GM23338 (cell line): ENCODE data around the gene SIL1.

Source experiments
- CREB1 ChIP-seq: fragments of 250-450 bp; sonication (Bioruptor Pico); IDR thresholded peaks from 2 replicates; pipeline ENCODE4 v1.5.0; 2020; ENCODE audit warnings: low read depth, mild to moderate bottlenecking, moderate library complexity
- EZH2 ChIP-seq: fragments of 200-600 bp; sonication (generic); IDR thresholded peaks from one replicate; pipeline ENCODE4 v1.8.0; 2017; ENCODE audit warnings: antibody characterized with exemption, mild to moderate bottlenecking, low read depth; ENCODE audit not compliant: unreplicated experiment
- EZH2phosphoT487 ChIP-seq: fragments of 200-600 bp; sonication (generic); IDR thresholded peaks from one replicate; pipeline ENCODE4 v1.8.1; 2018; ENCODE audit warnings: antibody characterized with exemption; ENCODE audit not compliant: unreplicated experiment
- JUNB ChIP-seq: IDR thresholded peaks from one replicate; pipeline ENCODE4 v1.6.1; 2016; ENCODE audit warnings: antibody characterized with exemption; ENCODE audit not compliant: unreplicated experiment
- NANOG ChIP-seq: IDR thresholded peaks from 2 replicates; pipeline ENCODE4 v1.6.1; 2016; ENCODE audit warnings: antibody characterized with exemption, borderline replicate concordance
- POLR2AphosphoS5 ChIP-seq: IDR thresholded peaks from 2 replicates; pipeline ENCODE4 v1.6.1; 2016; ENCODE audit warnings: antibody characterized with exemption, low read depth
- STAT1 ChIP-seq: IDR thresholded peaks from one replicate; pipeline ENCODE4 v1.6.1; 2016; ENCODE audit warnings: antibody characterized with exemption; ENCODE audit not compliant: unreplicated experiment
- ZNF114 ChIP-seq: fragments of 250-450 bp; sonication (Bioruptor Pico); IDR thresholded peaks from 2 replicates; pipeline ENCODE4 v1.5.0; 2020; ENCODE audit warnings: mild to moderate bottlenecking, moderate library complexity
- ZNF331 ChIP-seq: fragments of 250-450 bp; sonication (Bioruptor Pico); IDR thresholded peaks from 2 replicates; pipeline ENCODE4 v1.5.0; 2020; ENCODE audit warnings: low read depth, mild to moderate bottlenecking, moderate library complexity
- TF ChIP-seq, protein P1 (sequence below), 2 experiments: fragments of 200-600 bp in 1 of 2; sonication (generic) in 1 of 2; conservative IDR thresholded peaks; 2 replicates each; pipeline versions ENCODE4 v1.5.1 to v1.6.1; 2016 to 2017; ENCODE audit warnings: antibody characterized with exemption in 2 of 2, low read depth in 2 of 2, mild to moderate bottlenecking in 2 of 2, moderate library complexity in 1 of 2
- TF ChIP-seq, protein P2 (sequence below): IDR thresholded peaks from one replicate; pipeline ENCODE4 v1.6.1; 2018; ENCODE audit warnings: antibody characterized with exemption; ENCODE audit not compliant: unreplicated experiment
- TF ChIP-seq, protein P3 (sequence below): IDR thresholded peaks from 2 replicates; pipeline ENCODE4 v1.6.1; 2016; ENCODE audit warnings: antibody characterized with exemption
- TF ChIP-seq, protein P4 (sequence below): fragments of 250-450 bp; sonication (Bioruptor Pico); IDR thresholded peaks from 2 replicates; pipeline ENCODE4 v1.5.0; 2020; ENCODE audit warnings: mild to moderate bottlenecking, moderate library complexity

DNA sequence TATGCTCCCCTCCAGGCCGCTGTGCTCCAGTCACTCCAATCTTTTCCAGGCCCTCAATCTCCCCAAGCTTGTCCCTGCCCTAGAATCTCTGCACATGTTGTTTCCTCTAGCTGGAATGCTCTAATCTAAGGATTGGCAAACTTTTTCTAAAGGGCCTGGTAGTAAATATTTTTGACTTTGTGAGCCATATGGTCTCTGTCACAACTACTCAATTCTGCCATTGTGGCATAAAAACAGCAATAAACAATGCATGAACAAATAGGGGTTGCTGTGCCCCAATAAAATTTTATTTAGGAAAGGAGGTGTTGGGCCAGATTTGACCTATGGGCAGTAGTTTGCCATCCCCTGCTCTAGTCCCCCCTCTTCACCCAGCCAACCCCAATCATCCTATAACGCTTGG lies 172.5 kb downstream of the SIL1 start:
- TF ChIP-seq, protein P1, sequence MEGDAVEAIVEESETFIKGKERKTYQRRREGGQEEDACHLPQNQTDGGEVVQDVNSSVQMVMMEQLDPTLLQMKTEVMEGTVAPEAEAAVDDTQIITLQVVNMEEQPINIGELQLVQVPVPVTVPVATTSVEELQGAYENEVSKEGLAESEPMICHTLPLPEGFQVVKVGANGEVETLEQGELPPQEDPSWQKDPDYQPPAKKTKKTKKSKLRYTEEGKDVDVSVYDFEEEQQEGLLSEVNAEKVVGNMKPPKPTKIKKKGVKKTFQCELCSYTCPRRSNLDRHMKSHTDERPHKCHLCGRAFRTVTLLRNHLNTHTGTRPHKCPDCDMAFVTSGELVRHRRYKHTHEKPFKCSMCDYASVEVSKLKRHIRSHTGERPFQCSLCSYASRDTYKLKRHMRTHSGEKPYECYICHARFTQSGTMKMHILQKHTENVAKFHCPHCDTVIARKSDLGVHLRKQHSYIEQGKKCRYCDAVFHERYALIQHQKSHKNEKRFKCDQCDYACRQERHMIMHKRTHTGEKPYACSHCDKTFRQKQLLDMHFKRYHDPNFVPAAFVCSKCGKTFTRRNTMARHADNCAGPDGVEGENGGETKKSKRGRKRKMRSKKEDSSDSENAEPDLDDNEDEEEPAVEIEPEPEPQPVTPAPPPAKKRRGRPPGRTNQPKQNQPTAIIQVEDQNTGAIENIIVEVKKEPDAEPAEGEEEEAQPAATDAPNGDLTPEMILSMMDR (conservative IDR thresholded peaks at IDR 0.05; ENCODE audit: low read depth in 2 of 2): no peak
- TF ChIP-seq JUNB (no peak), CREB1 (CRISPR knock-in tag) (no peak), EZH2 (no peak), STAT1 (no peak), POLR2AphosphoS5 (no peak), EZH2phosphoT487 (no peak), NANOG (no peak), ZNF114 (CRISPR knock-in tag) (no peak), ZNF331 (CRISPR knock-in tag) (no peak)
- TF ChIP-seq, protein P2, sequence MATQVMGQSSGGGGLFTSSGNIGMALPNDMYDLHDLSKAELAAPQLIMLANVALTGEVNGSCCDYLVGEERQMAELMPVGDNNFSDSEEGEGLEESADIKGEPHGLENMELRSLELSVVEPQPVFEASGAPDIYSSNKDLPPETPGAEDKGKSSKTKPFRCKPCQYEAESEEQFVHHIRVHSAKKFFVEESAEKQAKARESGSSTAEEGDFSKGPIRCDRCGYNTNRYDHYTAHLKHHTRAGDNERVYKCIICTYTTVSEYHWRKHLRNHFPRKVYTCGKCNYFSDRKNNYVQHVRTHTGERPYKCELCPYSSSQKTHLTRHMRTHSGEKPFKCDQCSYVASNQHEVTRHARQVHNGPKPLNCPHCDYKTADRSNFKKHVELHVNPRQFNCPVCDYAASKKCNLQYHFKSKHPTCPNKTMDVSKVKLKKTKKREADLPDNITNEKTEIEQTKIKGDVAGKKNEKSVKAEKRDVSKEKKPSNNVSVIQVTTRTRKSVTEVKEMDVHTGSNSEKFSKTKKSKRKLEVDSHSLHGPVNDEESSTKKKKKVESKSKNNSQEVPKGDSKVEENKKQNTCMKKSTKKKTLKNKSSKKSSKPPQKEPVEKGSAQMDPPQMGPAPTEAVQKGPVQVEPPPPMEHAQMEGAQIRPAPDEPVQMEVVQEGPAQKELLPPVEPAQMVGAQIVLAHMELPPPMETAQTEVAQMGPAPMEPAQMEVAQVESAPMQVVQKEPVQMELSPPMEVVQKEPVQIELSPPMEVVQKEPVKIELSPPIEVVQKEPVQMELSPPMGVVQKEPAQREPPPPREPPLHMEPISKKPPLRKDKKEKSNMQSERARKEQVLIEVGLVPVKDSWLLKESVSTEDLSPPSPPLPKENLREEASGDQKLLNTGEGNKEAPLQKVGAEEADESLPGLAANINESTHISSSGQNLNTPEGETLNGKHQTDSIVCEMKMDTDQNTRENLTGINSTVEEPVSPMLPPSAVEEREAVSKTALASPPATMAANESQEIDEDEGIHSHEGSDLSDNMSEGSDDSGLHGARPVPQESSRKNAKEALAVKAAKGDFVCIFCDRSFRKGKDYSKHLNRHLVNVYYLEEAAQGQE: no peak
- TF ChIP-seq, protein P3, sequence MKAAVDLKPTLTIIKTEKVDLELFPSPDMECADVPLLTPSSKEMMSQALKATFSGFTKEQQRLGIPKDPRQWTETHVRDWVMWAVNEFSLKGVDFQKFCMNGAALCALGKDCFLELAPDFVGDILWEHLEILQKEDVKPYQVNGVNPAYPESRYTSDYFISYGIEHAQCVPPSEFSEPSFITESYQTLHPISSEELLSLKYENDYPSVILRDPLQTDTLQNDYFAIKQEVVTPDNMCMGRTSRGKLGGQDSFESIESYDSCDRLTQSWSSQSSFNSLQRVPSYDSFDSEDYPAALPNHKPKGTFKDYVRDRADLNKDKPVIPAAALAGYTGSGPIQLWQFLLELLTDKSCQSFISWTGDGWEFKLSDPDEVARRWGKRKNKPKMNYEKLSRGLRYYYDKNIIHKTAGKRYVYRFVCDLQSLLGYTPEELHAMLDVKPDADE: no peak
- TF ChIP-seq, protein P4, sequence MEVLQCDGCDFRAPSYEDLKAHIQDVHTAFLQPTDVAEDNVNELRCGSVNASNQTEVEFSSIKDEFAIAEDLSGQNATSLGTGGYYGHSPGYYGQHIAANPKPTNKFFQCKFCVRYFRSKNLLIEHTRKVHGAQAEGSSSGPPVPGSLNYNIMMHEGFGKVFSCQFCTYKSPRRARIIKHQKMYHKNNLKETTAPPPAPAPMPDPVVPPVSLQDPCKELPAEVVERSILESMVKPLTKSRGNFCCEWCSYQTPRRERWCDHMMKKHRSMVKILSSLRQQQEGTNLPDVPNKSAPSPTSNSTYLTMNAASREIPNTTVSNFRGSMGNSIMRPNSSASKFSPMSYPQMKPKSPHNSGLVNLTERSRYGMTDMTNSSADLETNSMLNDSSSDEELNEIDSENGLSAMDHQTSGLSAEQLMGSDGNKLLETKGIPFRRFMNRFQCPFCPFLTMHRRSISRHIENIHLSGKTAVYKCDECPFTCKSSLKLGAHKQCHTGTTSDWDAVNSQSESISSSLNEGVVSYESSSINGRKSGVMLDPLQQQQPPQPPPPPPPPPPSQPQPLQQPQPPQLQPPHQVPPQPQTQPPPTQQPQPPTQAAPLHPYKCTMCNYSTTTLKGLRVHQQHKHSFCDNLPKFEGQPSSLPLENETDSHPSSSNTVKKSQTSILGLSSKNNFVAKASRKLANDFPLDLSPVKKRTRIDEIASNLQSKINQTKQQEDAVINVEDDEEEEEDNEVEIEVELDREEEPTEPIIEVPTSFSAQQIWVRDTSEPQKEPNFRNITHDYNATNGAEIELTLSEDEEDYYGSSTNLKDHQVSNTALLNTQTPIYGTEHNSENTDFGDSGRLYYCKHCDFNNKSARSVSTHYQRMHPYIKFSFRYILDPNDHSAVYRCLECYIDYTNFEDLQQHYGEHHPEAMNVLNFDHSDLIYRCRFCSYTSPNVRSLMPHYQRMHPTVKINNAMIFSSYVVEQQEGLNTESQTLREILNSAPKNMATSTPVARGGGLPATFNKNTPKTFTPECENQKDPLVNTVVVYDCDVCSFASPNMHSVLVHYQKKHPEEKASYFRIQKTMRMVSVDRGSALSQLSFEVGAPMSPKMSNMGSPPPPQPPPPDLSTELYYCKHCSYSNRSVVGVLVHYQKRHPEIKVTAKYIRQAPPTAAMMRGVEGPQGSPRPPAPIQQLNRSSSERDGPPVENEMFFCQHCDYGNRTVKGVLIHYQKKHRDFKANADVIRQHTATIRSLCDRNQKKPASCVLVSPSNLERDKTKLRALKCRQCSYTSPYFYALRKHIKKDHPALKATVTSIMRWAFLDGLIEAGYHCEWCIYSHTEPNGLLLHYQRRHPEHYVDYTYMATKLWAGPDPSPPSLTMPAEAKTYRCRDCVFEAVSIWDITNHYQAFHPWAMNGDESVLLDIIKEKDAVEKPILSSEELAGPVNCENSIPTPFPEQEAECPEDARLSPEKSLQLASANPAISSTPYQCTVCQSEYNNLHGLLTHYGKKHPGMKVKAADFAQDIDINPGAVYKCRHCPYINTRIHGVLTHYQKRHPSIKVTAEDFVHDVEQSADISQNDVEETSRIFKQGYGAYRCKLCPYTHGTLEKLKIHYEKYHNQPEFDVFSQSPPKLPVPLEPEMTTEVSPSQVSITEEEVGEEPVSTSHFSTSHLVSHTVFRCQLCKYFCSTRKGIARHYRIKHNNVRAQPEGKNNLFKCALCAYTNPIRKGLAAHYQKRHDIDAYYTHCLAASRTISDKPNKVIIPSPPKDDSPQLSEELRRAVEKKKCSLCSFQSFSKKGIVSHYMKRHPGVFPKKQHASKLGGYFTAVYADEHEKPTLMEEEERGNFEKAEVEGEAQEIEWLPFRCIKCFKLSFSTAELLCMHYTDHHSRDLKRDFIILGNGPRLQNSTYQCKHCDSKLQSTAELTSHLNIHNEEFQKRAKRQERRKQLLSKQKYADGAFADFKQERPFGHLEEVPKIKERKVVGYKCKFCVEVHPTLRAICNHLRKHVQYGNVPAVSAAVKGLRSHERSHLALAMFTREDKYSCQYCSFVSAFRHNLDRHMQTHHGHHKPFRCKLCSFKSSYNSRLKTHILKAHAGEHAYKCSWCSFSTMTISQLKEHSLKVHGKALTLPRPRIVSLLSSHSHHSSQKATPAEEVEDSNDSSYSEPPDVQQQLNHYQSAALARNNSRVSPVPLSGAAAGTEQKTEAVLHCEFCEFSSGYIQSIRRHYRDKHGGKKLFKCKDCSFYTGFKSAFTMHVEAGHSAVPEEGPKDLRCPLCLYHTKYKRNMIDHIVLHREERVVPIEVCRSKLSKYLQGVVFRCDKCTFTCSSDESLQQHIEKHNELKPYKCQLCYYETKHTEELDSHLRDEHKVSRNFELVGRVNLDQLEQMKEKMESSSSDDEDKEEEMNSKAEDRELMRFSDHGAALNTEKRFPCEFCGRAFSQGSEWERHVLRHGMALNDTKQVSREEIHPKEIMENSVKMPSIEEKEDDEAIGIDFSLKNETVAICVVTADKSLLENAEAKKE (CRISPR knock-in tag): no peak
